T-helper 2 cell (primary cell): Measurements from ENCODE around the gene ZNF227.
"Not testable (repeated sequence)": the region's sequence is repeated elsewhere in the genome, so short reads cannot be mapped to it uniquely, and the experiment has no call there.

ENCODE experiments used
- DNase-seq, 5 experiments: peaks; one replicate each; pipeline versions ENCODE4 v3.0.0 to v3.0.0-alpha.2; 2012 to 2022
- total RNA-seq, 2 donors: gene quantifications; one replicate each; lab custom pipeline; 2026; lab: John Stamatoyannopoulos, UW

The ZNF227 gene
- 12.2 to 22.7 reads per million in 2 donors for total RNA-seq

DNA sequence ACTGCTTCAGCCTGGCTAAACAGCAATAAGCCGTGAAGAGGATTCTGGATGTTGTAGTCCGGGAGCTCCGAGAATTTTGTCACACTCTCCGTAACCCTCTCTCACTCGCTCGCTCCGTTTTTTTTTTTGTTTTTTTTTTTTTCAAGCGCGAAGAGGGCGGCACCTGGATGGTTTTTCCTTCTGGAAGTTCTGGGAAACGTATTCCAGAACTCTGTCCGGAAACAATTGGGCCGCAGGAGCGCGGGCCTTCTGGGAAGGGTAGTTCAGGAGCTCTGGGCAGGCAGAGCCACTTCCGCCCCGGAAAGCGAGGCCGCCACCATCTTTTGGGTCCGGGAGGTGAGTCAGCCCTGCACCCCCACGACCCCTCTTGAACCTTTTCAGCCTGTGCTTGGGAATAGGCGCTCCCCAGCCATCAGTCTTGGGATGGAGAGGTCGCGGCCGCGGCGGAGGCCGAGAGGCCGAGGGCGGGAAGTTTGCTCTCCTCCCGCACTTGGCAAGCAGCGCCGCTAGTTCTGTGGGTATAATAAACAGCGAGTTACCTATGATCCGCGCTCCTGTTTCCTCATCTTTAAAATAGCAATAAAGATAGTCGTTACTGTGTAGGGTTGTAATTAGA, at the start of gene ZNF227:
ZNF227 (plus strand) TSS at position 283 of the 616 bp plus-strand sequence. CDS start 5,261 bp downstream, outside the sequence.
- peak; percentile 43 to 91 (median 67) for DNase-seq

DNA sequence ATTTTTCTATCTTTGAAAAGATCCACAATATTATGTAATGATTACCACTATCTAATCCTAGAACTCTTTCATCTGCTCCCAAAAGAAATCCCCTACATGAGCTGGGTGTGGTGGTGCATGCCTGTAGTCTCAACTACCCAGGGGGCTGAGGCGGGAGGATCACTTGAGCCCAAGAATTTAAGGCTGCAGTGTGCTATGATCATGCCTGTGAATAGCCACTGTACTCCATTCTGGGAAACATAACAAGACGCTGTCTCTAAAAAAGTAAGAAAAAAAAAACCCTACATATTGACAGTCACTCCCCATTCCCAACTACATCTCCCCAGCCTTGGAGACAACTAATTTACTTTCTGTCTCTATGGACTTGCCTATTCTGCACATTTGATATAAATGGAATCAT, 48.5 kb upstream of the ZNF227 start:
- no peak for DNase-seq

- no peak for DNase-seq
Observed at GRCh38 chr19:44164327-44164672, 48.0 kb upstream of the ZNF227 start.

DNA sequence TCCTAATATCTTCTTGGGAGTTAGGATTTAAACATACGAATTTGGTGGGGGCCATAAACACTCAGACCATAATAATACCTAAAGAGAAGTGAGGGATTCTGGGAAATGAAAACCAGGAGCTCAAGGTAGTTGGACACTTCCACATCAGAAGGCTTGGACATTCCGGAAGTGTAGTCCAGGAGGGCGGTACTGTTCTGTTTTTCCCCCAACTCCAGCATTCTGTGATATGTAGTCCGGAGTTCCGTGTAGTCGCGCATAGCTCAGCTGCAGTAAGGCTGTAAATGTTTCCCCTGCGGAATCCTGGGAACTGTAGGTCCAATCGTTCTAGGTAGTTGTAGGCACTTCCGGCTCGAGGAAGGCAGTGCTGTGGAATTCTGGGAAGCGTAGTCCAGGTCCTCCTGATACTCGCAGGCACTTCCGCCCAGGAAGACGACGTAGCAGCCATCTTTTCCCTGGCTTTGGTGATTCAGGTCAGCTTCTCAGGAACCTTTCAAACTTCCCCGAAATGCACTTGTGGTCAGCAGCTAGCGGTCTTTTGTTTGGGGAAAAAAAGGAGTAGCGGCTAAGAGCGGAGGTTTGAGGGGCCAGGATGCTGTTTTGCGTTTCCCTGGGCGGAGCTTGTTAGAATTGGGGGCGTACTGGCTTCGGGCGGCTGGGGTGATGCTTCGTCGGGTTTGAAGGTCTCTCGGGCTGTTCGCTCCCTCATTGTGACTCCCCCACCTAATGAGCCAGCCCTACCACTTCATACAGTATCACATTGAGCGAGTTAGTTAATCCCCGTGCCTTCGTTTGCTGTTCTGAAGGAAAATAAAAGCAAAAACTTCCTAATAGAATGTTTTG, 47.4 kb upstream of the ZNF227 start, which contains the start of gene ZNF226:
ZNF226 (plus strand) TSS at position 428 of the 840 bp plus-strand sequence. CDS start 4,981 bp downstream, outside the sequence.
- DNase-seq, result peak; percentile 15 to 99 (median 64)

DNA sequence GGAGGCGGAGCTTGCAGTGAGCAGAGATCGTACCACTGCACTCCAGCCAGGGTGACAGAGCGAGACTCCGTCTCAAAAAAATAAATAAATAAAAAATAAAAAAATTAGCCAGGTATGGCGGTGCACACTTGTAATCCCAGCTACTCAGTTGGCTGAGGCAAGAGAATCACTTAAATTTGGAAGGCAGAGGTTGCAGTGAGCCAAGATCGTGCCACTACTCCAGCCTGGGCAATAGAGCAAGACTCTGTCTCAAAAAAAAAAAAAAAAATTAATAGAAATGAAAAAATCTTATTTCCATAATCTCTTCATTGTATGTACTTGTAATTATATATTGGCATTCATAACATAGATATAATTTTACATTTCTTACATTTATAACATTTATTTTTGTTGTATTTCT, 41.7 kb upstream of the ZNF227 start:
- not testable (repeated sequence) for DNase-seq

DNA sequence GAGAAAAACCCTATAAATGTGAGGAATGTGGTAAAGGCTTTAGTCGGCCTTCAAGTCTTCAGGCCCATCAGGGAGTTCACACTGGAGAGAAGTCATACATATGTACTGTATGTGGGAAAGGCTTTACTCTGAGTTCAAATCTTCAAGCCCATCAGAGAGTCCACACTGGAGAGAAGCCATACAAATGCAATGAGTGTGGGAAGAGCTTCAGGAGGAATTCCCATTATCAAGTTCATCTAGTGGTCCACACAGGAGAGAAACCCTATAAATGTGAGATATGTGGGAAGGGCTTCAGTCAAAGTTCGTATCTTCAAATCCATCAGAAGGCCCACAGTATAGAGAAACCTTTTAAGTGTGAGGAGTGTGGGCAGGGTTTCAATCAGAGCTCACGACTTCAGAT, 35.7 kb upstream of the ZNF227 start:
- no peak for DNase-seq

GRCh38 chr19:44180968-44181367, 31.4 kb upstream of the ZNF227 start:
- no peak for DNase-seq

GRCh38 chr19:44182145-44182544, 30.2 kb upstream of the ZNF227 start:
- no peak for DNase-seq

- no peak for DNase-seq
Observed at GRCh38 chr19:44190020-44190419, 22.3 kb upstream of the ZNF227 start.

- DNase-seq, result no peak
Observed at GRCh38 chr19:44192127-44192526, 20.2 kb upstream of the ZNF227 start.

GRCh38 chr19:44196772-44197171, 15.6 kb upstream of the ZNF227 start:
- no peak for DNase-seq

GRCh38 chr19:44202470-44202869, 9.9 kb upstream of the ZNF227 start:
- no peak for DNase-seq

DNA sequence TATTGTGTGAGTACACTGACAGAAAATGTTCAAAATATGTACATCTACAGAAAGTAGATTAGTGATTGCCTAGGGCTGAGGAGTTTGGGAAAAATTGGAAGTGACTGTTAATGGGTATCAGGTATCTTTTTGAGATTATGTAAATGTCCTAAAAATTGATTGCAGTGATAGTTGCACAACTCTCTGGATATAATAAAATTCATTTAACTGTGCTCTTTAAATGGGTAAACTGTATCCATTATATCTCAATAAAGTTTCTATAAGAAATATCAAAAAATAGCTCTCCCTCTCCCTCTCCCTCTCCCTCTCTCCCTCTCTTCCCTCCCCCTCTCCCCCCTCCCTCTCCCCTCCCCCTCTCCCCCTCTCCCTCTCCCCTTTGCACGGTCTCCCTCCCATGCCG, 9.4 kb upstream of the ZNF227 start:
- no peak for DNase-seq

- not testable (repeated sequence) for DNase-seq
Observed at GRCh38 chr19:44203877-44204276, 8.5 kb upstream of the ZNF227 start.

DNA sequence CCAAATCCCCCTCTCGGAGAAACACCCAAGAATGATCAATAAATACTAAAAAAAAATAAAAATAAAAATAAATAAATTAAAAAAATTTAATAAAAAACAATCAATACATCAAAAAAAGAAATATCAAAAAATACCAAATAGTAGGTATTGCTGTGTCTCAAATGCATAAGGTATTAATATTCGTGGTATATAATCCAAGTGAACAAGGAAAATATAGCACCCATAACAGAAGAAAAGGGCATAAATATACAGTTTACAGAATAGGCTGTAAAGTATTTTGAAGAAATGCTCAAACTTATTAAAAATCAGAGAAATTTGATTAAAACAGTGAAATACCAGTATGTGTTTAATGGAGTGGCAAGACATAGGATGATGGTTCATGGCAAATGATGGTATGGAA, 7.6 kb upstream of the ZNF227 start:
- DNase-seq, result no peak

DNA sequence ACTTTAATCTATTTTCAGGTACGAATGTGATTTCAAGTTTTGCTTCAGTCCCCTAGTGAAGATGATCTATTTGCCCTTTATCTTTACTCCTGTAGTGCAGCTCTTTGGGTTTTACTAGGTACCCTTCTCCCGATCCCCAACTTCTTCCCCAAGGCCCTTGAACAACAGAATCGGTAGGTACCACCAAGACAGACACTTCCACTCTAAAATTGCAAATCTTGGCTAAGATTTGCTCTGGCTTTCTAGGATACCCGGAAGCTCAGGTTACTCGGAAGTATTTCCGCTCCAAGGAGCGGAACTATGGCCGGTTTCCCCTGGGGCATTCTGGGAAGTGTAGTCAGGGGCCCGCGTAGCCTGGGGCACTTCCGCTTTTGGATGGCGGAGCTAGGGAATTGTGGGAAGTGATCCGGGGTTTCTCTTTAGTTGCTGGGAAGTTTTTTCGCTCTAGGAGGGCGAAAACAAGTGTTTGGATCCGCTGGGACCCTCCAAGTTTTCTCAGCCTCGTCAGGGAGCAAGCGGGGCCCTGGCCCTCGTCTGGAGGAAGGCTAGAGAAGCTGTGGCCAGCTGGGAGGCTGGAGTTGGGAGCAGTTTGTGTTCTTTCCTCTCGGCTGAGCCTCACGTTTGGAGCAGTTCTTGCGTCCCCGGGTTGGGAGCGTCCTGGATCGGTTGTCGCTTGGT, 5.1 kb upstream of the ZNF227 start:
- DNase-seq, result peak; percentile 28 to 93 (median 69)

- DNase-seq, result no peak
Observed at GRCh38 chr19:44212866-44213346, 574 bp downstream of the ZNF227 start.

DNA sequence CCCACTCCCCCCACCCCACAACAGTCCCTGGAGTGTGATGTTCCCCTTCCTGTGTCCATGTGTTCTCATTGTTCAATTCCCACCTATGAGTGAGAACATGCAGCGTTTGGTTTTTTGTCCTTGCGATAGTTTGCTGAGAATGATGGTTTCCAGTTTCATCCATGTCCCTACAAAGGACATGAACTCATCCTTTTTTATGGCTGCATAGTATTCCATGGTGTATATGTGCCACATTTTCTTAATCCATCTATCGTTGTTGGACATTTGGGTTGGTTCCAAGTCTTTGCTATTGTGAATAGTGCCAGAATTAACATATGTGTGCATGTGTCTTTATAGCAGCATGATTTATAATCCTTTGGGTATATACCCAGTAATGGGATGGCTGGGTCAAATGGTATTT, 7.6 kb downstream of the ZNF227 start:
- DNase-seq, result not testable (repeated sequence)

DNA sequence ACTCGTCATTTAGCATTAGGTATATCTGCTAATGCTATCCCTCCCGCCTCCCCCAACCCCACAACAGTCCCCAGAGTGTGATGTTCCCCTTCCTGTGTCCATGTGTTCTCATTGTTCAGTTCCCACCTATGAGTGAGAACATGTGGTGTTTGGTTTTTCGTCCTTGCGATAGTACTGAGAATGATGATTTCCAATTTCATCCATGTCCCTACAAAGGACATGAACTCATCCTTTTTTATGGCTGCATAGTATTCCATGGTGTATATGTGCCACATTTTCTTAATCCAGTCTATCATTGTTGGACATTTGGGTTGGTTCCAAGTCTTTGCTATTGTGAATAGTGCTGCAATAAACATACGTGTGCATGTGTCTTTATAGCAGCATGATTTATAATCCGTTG, 8.4 kb downstream of the ZNF227 start:
- DNase-seq, result not testable (repeated sequence)

DNA sequence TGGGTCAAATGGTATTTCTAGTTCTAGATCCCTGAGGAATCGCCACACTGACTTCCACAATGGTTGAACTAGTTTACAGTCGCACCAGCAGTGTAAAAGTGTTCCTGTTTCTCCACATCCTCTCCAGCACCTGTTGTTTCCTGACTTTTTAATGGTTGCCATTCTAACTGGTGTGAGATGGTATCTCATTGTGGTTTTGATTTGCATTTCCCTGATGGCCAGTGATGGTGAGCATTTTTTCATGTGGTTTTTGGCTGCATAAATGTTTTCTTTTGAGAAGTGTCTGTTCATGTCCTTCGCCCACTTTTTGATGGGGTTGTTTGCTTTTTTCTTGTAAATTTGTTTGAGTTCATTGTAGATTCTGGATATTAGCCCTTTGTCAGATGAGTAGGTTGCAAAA, 9.0 kb downstream of the ZNF227 start:
- DNase-seq, result not testable (repeated sequence)

- DNase-seq, result no peak
Observed at GRCh38 chr19:44228318-44228717, 16.0 kb downstream of the ZNF227 start.

GRCh38 chr19:44232867-44233266, 20.5 kb downstream of the ZNF227 start:
- no peak for DNase-seq

DNA sequence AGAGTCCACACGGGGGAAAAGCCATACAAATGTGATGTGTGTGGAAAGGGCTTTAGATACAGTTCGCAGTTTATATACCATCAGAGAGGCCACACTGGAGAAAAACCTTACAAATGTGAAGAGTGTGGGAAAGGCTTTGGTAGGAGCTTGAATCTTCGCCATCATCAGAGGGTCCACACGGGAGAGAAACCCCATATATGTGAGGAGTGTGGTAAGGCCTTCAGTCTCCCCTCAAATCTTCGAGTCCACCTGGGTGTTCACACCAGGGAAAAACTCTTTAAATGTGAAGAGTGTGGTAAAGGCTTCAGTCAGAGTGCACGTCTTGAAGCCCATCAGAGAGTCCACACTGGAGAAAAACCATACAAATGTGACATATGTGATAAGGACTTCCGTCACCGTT, 24.1 kb downstream of the ZNF227 start:
- DNase-seq, result no peak
